ENCODE results near the gene PELI1.

DNA sequence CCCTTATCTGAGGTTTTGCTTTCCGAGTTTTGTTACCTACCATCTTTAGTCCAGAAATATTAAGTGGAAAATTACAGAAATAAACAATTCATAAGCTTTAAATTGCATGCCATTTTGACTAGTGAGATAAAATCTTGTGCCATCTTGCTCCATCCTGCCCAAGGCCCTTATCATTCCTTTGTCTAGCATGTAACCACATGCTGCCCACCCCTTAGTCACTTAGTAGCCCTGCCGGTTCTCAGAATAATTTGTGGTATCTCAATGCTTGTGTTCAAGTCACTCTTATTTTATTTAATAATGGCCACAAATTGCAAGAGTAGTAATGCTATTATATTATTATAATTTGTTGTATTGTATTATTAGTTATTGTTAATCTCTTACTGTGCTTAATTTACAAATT is 88.2 kb downstream of the PELI1 start:
- no peak for TF ChIP-seq EZH2phosphoT487 (IDR thresholded peaks at IDR 0.05; ENCODE audit: borderline replicate concordance)
- TF ChIP-seq, protein P1, sequence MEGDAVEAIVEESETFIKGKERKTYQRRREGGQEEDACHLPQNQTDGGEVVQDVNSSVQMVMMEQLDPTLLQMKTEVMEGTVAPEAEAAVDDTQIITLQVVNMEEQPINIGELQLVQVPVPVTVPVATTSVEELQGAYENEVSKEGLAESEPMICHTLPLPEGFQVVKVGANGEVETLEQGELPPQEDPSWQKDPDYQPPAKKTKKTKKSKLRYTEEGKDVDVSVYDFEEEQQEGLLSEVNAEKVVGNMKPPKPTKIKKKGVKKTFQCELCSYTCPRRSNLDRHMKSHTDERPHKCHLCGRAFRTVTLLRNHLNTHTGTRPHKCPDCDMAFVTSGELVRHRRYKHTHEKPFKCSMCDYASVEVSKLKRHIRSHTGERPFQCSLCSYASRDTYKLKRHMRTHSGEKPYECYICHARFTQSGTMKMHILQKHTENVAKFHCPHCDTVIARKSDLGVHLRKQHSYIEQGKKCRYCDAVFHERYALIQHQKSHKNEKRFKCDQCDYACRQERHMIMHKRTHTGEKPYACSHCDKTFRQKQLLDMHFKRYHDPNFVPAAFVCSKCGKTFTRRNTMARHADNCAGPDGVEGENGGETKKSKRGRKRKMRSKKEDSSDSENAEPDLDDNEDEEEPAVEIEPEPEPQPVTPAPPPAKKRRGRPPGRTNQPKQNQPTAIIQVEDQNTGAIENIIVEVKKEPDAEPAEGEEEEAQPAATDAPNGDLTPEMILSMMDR (conservative IDR thresholded peaks at IDR 0.05; ENCODE audit: low read length), result no peak
